Hepatocyte (in vitro differentiated cells): ENCODE data around the gene C7orf25.

Source experiments
- EZH2 ChIP-seq: fragments of 200-600 bp; sonication (generic); IDR thresholded peaks from 2 replicates; pipeline ENCODE4 v1.6.1; 2016; ENCODE audit warnings: antibody characterized with exemption, mild to moderate bottlenecking, borderline replicate concordance
- TF ChIP-seq, protein P1 (sequence below): fragments of 200-600 bp; sonication (generic); IDR thresholded peaks from 2 replicates; pipeline ENCODE4 v1.5.1; 2016; ENCODE audit warnings: antibody characterized with exemption, mild to moderate bottlenecking; ENCODE audit not compliant: poor library complexity

- TF ChIP-seq, protein P1, sequence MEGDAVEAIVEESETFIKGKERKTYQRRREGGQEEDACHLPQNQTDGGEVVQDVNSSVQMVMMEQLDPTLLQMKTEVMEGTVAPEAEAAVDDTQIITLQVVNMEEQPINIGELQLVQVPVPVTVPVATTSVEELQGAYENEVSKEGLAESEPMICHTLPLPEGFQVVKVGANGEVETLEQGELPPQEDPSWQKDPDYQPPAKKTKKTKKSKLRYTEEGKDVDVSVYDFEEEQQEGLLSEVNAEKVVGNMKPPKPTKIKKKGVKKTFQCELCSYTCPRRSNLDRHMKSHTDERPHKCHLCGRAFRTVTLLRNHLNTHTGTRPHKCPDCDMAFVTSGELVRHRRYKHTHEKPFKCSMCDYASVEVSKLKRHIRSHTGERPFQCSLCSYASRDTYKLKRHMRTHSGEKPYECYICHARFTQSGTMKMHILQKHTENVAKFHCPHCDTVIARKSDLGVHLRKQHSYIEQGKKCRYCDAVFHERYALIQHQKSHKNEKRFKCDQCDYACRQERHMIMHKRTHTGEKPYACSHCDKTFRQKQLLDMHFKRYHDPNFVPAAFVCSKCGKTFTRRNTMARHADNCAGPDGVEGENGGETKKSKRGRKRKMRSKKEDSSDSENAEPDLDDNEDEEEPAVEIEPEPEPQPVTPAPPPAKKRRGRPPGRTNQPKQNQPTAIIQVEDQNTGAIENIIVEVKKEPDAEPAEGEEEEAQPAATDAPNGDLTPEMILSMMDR, result no peak
- TF ChIP-seq EZH2, result no peak
Observed at GRCh38 chr7:42883950-42884349, 27.9 kb downstream of the C7orf25 start.
